Fibroblast of peridontal ligament (primary cell): ENCODE results near the gene RCOR3.
A peak's percentile ranks its signal among the peaks of the same experiment; 100 is the strongest.
"Not testable (repeated sequence)": the region's sequence is repeated elsewhere in the genome, so short reads cannot be mapped to it uniquely, and the experiment has no call there.

Source experiments
- DNase-seq: peaks from one replicate; pipeline ENCODE4 v3.0.0-alpha.2; 2010; ENCODE audit errors: extremely low read depth

The RCOR3 gene

GRCh38 chr1:211258756-211259637 is at the start of gene RCOR3:
Gene RCOR3, plus strand, starts transcription at chr1:211259366. Its CDS starts 195 bp downstream, at chr1:211259561.
- peak; percentile 81 for DNase-seq

GRCh38 chr1:211210052-211210451 is 49.1 kb upstream of the RCOR3 start:
- DNase-seq: no peak

GRCh38 chr1:211210965-211211364 is 48.2 kb upstream of the RCOR3 start:
- DNase-seq: no peak

GRCh38 chr1:211213702-211214101 is 45.5 kb upstream of the RCOR3 start:
- no peak for DNase-seq

- no peak for DNase-seq
Observed at GRCh38 chr1:211215577-211215976, 43.6 kb upstream of the RCOR3 start.

GRCh38 chr1:211217392-211217791 is 41.8 kb upstream of the RCOR3 start:
- no peak for DNase-seq

- DNase-seq: not testable (repeated sequence)
Observed at GRCh38 chr1:211222469-211223234, 36.5 kb upstream of the RCOR3 start.

GRCh38 chr1:211228573-211229364 is 30.4 kb upstream of the RCOR3 start:
- not testable (repeated sequence) for DNase-seq

GRCh38 chr1:211229365-211229759 is 29.8 kb upstream of the RCOR3 start:
- no peak for DNase-seq

- DNase-seq: no peak
Observed at GRCh38 chr1:211231873-211232272, 27.3 kb upstream of the RCOR3 start.

- DNase-seq: no peak
Observed at GRCh38 chr1:211236633-211237320, 22.4 kb upstream of the RCOR3 start.

- no peak for DNase-seq
Observed at GRCh38 chr1:211237579-211237978, 21.6 kb upstream of the RCOR3 start.

- not testable (repeated sequence) for DNase-seq
Observed at GRCh38 chr1:211240567-211240966, 18.6 kb upstream of the RCOR3 start.

GRCh38 chr1:211241071-211241470 is 18.1 kb upstream of the RCOR3 start:
- no peak for DNase-seq

GRCh38 chr1:211243639-211244038 is 15.5 kb upstream of the RCOR3 start:
- not testable (repeated sequence) for DNase-seq

- DNase-seq: not testable (repeated sequence)
Observed at GRCh38 chr1:211246583-211246982, 12.6 kb upstream of the RCOR3 start.

- DNase-seq: peak; percentile 4
Observed at GRCh38 chr1:211247921-211248320, 11.2 kb upstream of the RCOR3 start.

GRCh38 chr1:211249611-211250010 is 9.6 kb upstream of the RCOR3 start:
- not testable (repeated sequence) for DNase-seq

GRCh38 chr1:211257826-211258225 is 1.3 kb upstream of the RCOR3 start:
- DNase-seq: peak; percentile 24

- DNase-seq: peak; percentile 77
Observed at GRCh38 chr1:211258310-211258755, 833 bp upstream of the RCOR3 start.

- DNase-seq: peak; percentile 43
Observed at GRCh38 chr1:211259638-211260126, 516 bp downstream of the RCOR3 start.
